Dendritic cell treated with granulocyte-macrophage colony-stimulating factor and Interleukin-4, amounts not matched to agents 40 ng/mL and 50 ng/mL, for 4 days (primary cell): Measurements from ENCODE around the gene GAB1.

ENCODE experiments used
- H3K27ac Mint-ChIP-seq: one replicate; pipeline ENCODE4 v1.8.0; 2022; ENCODE audit warnings: mild to moderate bottlenecking, mixed read lengths
- H3K27me3 Mint-ChIP-seq: one replicate; pipeline ENCODE4 v1.8.0; 2022; ENCODE audit warnings: mild to moderate bottlenecking, mixed read lengths
- H3K36me3 Mint-ChIP-seq: one replicate; pipeline ENCODE4 v1.8.0; 2022; ENCODE audit warnings: low read depth, mixed read lengths
- H3K4me1 Mint-ChIP-seq: one replicate; pipeline ENCODE4 v1.8.0; 2022; ENCODE audit warnings: low read depth, mixed read lengths
- H3K4me3 Mint-ChIP-seq: one replicate; pipeline ENCODE4 v1.8.0; 2022; ENCODE audit warnings: mild to moderate bottlenecking, moderate library complexity, mixed read lengths
- H3K9me3 Mint-ChIP-seq: one replicate; pipeline ENCODE4 v1.8.0; 2022; ENCODE audit warnings: mixed read lengths
- intact Hi-C: fragments of 100-400 bp; cut with micrococcal nuclease; formaldehyde crosslinking; loops from one replicate; pipeline ENCODE4 v1.15.0; 2022

The GAB1 gene

DNA sequence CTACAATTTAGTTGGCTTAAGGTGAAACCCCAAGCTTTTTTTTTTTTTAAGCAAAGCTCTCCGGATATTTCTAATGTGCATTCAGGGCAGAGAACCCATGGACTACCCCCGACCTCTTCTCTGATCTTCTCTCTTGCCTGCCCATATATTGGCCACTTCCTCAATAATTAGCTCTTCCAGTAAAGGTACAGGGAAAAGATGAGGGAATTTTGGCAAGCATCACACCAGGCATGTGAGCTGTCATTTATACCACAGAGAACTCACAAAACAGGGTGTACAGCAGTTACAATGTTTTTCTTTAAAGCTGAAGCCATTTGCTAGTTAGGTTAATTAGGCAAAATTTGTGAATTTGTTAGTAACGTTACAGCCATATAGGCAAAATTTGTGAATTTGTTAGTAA lies 73.3 kb downstream of the GAB1 start:
- intact Hi-C loops = no loop called here
- H3K27me3 Mint-ChIP-seq = no peaks in the 10 kb centered on the region
- H3K4me1 Mint-ChIP-seq = peaks cover 12% of the 10 kb centered on the region
- no peaks in the 10 kb centered on the region for H3K9me3 Mint-ChIP-seq
- H3K36me3 Mint-ChIP-seq = peaks cover under 1% of the 10 kb centered on the region
- H3K4me3 Mint-ChIP-seq = no peak overlapping the region
- no peak overlapping the region for H3K27ac Mint-ChIP-seq

DNA sequence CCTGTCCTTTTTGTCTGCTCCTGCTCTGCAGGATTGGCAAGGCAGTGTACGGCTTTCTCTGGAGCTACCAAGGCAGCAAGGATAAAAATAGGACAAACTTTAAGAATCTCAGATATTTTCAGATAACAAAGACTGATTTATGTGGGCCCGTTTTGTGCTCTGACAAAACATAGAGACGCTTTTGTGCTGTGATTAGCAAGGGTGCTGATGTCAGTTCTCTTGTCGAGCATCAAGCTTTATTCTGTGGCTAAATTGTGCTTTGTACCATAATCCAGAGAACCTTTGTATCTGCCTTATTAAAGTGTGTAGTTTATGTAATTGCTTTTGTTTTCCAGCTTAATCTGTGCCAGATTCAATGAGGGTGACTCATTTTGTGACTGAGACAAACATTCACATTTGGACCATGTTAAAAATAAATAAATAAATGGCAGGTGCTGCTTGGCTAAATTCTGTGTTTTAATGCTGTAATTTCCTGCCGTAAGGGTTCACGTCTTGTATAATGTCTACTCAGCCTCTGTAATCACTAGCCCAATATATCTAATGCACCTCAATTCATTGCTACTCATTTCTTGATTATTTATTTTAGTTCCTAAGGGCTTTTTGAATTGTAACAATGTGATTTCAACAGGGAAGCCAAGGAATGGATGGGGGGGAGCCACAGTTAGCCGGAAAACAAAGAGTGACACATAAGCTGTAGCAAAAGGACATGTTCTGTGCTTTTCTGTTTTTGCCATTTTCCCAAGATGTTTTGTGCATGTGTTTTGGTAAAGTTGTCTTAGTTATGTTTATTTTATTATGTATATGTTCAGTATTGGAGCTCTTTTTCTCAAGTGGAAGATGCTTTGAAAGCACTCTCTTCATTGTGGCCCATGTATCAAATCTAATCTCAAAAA lies 75.1 kb downstream of the GAB1 start:
- no peak overlapping the region for H3K27ac Mint-ChIP-seq

DNA sequence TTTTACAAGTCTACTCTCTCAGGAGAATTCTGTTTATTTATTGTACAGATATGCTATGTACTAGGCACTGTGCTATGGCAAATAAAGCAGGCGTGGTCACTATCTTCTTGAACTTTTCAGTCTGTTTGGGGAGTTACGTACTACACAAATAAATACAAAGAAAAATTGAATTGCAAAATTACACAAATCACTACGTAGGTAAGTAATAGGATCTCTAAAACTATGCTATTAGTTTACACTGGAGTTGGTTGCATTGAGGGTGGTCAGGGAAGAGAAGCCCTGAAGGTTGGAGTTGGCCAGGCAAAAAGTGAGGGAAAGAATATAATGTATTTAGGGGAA lies 75.7 kb downstream of the GAB1 start:
- H3K27me3 Mint-ChIP-seq = no peaks in the 10 kb centered on the region
- H3K9me3 Mint-ChIP-seq = no peaks in the 10 kb centered on the region
- no peak overlapping the region for H3K4me3 Mint-ChIP-seq
- H3K36me3 Mint-ChIP-seq = peaks cover 22% of the 10 kb centered on the region
- intact Hi-C loops = no loop called here
- H3K27ac Mint-ChIP-seq = no peak overlapping the region
- H3K4me1 Mint-ChIP-seq = no peaks in the 10 kb centered on the region

More for the DNA sequence above, 75.1 kb downstream of the GAB1 start:
- H3K4me3 Mint-ChIP-seq = no peak overlapping the region
- H3K9me3 Mint-ChIP-seq = no peaks in the 10 kb centered on the region
- intact Hi-C loops = no loop called here
- no peaks in the 10 kb centered on the region for H3K27me3 Mint-ChIP-seq
- peaks cover 17% of the 10 kb centered on the region for H3K36me3 Mint-ChIP-seq
- H3K4me1 Mint-ChIP-seq = no peaks in the 10 kb centered on the region

DNA sequence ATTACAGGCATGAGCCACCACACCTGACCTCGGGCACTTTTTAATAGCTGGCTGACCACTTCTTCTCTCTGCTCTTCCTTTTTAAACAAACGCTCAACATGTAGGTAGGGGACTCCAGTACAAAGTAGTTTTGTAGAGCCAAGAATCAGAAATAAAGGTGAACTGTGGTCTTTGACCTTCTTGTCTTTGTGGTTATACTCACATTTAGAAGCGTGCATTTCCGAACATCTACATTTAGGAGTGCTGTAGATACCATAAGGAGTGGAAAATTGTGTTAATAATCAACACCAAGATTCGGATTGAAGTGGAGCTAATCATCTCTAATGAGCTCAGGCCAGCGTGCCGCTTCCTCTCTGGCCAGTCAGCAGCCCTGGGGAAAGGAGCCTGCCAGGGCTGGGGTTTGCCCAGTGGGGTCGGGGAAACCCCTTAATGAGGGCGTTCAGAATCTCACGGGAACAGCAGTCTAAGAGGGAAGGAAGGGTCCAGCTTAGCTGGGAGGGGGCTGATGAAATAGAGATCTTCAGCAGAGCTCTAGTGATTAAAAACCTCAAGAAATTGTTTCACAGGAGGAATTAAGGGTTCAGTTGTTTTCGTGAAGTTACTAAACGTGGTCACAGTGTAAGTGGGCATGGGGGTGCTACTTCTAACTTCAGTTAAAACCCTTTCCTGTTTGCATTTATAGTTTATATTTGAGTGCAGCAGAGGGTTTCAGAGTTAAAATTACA lies 81.2 kb downstream of the GAB1 start:
- Mint-ChIP-seq H3K27me3 (no peaks in the 10 kb centered on the region), H3K4me3 (no peak overlapping the region), H3K4me1 (no peaks in the 10 kb centered on the region), H3K36me3 (peaks cover 37% of the 10 kb centered on the region), H3K9me3 (no peaks in the 10 kb centered on the region), H3K27ac (no peak overlapping the region)
- intact Hi-C loops = no loop called here

DNA sequence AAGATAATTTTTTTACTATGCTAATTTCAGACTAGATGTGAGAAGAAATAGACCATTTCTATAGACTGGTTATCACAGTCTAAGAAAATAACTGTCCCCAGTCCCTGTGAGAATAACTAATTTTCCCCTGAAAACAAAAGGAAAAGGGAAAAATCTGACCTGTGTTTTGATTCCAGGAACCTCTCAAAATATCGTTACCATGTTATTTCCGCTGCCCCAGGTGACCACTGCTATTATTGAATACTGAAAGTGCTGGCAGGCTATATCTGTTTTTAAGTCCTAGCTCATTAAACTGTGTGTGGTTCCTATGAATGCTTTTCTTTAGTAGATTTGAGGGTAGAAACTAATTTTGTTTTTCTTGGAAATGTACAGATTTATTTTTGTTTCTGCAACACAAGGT lies 83.6 kb downstream of the GAB1 start:
- no peaks in the 10 kb centered on the region for H3K27me3 Mint-ChIP-seq
- H3K27ac Mint-ChIP-seq = no peak overlapping the region
- no peaks in the 10 kb centered on the region for H3K9me3 Mint-ChIP-seq
- H3K4me1 Mint-ChIP-seq = no peaks in the 10 kb centered on the region
- intact Hi-C loops = no loop called here
- H3K36me3 Mint-ChIP-seq = peaks cover 36% of the 10 kb centered on the region
- H3K4me3 Mint-ChIP-seq = no peak overlapping the region

DNA sequence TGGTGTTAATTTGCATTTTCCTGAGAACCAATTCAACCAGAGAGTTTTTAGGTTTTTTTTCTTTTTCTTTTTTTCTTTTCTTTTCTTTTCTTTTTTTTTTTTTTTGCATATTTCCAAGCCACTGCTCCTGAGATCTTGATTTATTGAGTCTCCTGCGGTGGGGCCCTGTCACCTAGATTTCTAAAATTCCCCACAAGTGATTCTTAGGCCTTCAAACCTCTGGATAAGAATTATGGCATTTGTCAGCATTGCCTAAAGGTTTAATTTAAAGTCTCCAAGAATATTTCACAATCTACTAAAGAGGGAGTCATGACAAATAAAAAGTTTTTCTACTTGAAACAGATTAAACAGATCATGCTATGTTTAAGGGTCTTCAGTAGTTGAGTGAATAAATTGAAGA lies 84.9 kb downstream of the GAB1 start:
- Mint-ChIP-seq H3K27ac (no peak overlapping the region), H3K36me3 (peaks cover 30% of the 10 kb centered on the region), H3K9me3 (no peaks in the 10 kb centered on the region), H3K4me1 (no peaks in the 10 kb centered on the region), H3K27me3 (no peaks in the 10 kb centered on the region), H3K4me3 (no peak overlapping the region)
- intact Hi-C loops = no loop called here

DNA sequence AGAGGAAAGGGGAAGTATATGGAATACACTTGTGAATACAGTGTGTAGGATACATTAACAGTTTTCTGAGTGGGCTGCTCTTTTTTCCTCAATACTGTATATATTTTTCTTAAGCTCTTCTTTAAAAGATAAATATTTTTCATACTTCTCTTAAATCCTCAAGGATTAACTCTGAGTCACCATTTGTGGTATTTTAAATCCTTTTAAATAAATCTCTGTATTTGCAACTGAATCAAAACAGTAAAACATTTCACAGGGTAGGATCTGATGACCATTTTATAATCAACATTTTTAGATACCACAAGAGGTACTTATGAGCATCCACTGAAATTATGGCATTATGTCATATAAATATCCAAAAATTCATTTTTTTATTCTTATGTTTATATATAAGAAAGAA lies 87.6 kb downstream of the GAB1 start:
- Mint-ChIP-seq H3K36me3 (peaks cover 15% of the 10 kb centered on the region), H3K9me3 (peaks cover 16% of the 10 kb centered on the region), H3K4me1 (no peaks in the 10 kb centered on the region), H3K4me3 (no peak overlapping the region), H3K27ac (no peak overlapping the region), H3K27me3 (no peaks in the 10 kb centered on the region)
- intact Hi-C loops = no loop called here

DNA sequence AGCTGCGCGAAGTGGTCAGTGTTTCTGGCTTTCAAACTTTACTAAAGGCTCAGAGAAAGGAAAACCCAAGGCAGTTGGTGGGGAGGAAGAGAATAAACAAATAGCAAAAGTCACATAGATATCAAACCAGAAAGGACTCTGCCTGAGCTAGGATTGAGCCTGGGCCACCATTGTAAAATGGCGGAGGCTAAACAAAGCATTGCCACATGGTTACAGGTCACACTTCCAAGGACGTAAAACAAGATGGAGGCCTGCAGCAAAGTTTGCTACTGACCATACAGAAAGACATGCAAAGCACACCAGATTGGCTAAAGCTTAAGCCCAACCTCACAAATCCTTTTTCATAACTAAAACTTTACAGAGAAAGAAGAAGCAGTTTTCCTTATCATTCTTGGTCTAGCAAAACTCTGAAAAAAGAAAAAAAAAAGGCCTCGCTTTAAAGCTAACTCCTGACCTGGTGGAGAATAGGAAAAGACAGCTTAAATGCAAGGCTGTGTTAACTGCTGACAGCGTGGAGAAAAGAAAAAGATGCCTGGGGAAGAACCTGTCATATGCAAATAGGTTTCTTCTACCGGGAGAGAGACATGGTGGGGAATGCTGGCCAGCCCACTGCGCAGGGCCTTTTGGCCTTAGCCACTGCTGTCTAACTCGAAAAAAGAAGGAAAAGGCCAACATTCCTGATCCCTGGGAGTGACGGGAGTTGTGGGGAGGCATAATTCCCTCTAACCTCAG lies 95.0 kb downstream of the GAB1 start:
- Mint-ChIP-seq H3K4me1 (no peaks in the 10 kb centered on the region), H3K4me3 (no peak overlapping the region), H3K9me3 (peaks cover 26% of the 10 kb centered on the region), H3K27me3 (no peaks in the 10 kb centered on the region), H3K36me3 (peaks cover 26% of the 10 kb centered on the region), H3K27ac (no peak overlapping the region)
- intact Hi-C loops = no loop called here

DNA sequence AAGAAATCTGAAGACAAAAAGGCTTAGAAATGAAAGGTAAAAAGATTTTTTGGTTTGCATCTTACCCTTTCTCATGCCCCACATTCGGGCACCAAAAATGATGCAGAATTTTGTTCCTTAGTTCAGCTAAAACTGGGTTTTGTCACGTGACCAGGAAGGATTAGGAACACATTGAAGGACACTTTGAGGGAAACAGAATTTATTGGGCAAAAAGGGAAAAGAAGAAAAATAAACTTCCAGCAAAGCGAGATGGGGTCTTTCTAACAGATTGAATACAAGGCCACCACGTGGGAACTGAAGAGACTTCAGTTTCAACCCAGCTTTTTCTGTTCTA lies 95.5 kb downstream of the GAB1 start:
- Mint-ChIP-seq H3K4me3 (no peak overlapping the region), H3K4me1 (no peaks in the 10 kb centered on the region), H3K27me3 (no peaks in the 10 kb centered on the region), H3K27ac (no peak overlapping the region), H3K36me3 (peaks cover 29% of the 10 kb centered on the region), H3K9me3 (peaks cover 21% of the 10 kb centered on the region)
- intact Hi-C loops = no loop called here

DNA sequence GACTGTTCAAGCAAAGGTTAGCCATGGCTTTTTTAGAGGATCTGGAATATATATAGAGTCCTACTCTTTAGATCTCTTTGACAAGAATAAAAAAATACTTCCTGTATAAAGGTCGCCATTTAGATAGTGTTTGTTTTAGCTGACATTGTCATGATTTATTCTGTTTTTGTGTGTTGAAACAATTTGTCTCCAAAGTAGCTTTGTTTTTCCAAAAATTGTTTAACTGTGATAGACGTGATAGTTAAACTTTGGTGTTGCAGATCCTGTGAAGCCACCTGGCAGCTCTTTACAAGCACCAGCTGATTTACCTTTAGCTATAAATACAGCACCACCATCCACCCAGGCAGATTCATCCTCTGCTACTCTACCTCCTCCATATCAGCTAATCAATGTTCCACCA lies 96.6 kb downstream of the GAB1 start:
- Mint-ChIP-seq H3K27ac (no peak overlapping the region), H3K4me3 (no peak overlapping the region), H3K36me3 (peaks cover 37% of the 10 kb centered on the region), H3K4me1 (no peaks in the 10 kb centered on the region), H3K9me3 (peaks cover 11% of the 10 kb centered on the region), H3K27me3 (no peaks in the 10 kb centered on the region)
- intact Hi-C loops = no loop called here

DNA sequence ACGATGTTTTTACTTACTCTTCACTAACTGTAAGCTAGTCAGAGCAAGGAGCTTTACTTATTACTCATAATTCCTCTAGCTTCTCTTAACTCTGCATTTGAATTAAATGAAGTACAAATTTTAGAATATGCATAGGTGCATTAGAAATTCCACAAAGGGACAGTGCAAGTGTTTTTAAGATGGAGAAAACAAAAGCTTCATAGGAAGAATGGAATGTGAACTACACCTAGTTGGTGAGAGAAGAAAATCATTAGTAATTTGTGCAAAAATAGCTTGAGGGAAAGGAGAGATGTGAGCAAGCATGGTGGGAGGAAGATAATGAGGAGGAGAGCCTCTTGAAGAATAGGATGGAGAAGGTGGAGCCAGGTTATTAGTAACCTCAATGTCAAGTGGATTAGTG lies 99.3 kb downstream of the GAB1 start:
- Mint-ChIP-seq H3K27ac (no peak overlapping the region), H3K4me3 (no peak overlapping the region), H3K4me1 (peaks cover 5% of the 10 kb centered on the region), H3K36me3 (peaks cover 53% of the 10 kb centered on the region), H3K9me3 (peaks cover 4% of the 10 kb centered on the region), H3K27me3 (no peaks in the 10 kb centered on the region)
- intact Hi-C loops = no loop called here

DNA sequence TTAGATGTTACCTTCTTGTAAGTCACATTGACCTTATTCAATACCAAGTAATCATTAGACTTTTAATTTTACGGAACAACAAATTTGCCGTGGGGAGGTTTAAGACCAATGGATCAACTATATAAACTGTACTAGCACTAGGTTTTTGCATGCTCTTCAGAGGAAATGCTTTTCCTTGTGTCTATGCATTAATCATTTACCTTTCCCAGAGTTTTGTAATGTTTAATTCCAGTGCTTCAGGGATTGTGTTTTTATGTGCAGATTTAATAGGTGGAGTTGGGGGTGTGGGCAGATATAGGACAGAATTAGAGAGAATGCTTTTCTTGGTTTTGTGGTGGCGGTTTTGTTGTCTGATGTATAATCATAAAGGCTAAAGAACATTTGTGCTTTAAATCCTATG lies 100.8 kb downstream of the GAB1 start:
- H3K4me3 Mint-ChIP-seq = no peak overlapping the region
- no peaks in the 10 kb centered on the region for H3K27me3 Mint-ChIP-seq
- intact Hi-C loops = no loop called here
- no peaks in the 10 kb centered on the region for H3K9me3 Mint-ChIP-seq
- peaks cover 5% of the 10 kb centered on the region for H3K4me1 Mint-ChIP-seq
- H3K36me3 Mint-ChIP-seq = peaks cover 50% of the 10 kb centered on the region
- H3K27ac Mint-ChIP-seq = no peak overlapping the region

DNA sequence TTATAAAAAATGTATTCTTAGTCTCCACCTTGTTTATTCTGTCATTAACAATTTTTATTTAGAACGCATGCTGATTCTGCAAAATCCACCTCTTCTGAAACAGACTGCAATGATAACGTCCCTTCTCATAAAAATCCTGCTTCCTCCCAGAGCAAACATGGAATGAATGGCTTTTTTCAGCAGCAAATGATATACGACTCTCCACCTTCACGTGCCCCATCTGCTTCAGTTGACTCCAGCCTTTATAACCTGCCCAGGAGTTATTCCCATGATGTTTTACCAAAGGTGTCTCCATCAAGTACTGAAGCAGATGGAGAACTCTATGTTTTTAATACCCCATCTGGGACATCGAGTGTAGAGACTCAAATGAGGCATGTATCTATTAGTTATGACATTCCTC lies 101.3 kb downstream of the GAB1 start:
- peaks cover 5% of the 10 kb centered on the region for H3K4me1 Mint-ChIP-seq

DNA sequence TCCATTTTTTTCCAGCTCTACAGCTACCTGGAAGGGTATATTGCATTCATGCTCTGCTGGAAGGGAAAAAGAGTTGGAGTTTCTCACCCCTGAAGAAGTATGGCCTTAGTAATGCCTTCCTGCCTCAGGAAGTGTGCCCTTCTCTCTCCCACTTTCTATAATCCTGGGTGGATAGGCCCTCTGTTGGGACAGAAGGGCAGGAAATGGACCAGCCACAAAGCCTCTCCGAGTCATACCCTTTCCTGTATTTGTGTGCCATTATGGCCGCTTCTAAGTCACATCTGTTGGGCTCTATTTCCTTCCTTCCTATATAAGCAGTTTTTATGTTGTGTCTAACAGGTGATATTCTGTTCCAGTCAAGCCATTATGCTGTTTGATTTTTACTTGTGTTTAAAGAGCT lies 102.0 kb downstream of the GAB1 start:
- H3K36me3 Mint-ChIP-seq = peaks cover 42% of the 10 kb centered on the region
- no peaks in the 10 kb centered on the region for H3K9me3 Mint-ChIP-seq
- no peaks in the 10 kb centered on the region for H3K27me3 Mint-ChIP-seq
- intact Hi-C loops = no loop called here
- no peak overlapping the region for H3K4me3 Mint-ChIP-seq
- peaks cover 5% of the 10 kb centered on the region for H3K4me1 Mint-ChIP-seq
- no peak overlapping the region for H3K27ac Mint-ChIP-seq

More for the DNA sequence above, 101.3 kb downstream of the GAB1 start:
- Mint-ChIP-seq H3K36me3 (peaks cover 50% of the 10 kb centered on the region), H3K27ac (no peak overlapping the region), H3K4me3 (no peak overlapping the region), H3K27me3 (no peaks in the 10 kb centered on the region), H3K9me3 (no peaks in the 10 kb centered on the region)
- intact Hi-C loops = no loop called here
